HG03039 (cell line): ENCODE data around the gene NABP2.
"Not testable (repeated sequence)": the region's sequence is repeated elsewhere in the genome, so short reads cannot be mapped to it uniquely, and the experiment has no call there.

Source experiments
- ATAC-seq: cut with Tn5 transposase; IDR thresholded peaks from one replicate; pipeline ENCODE4 v1.9.1; 2021; ENCODE audit warnings: mild to moderate bottlenecking, moderate library complexity; ENCODE audit not compliant: unreplicated experiment

Gene NABP2

GRCh38 chr12:56224102-56224701, at the start of gene NABP2:
Gene NABP2 (plus strand): TSS chr12:56224342. CDS start chr12:56224857, 515 bp downstream.
- ATAC-seq = peak; percentile 77

GRCh38 chr12:56178347-56178746, 45.8 kb upstream of the NABP2 start:
- ATAC-seq = no peak

GRCh38 chr12:56186957-56187356, 37.2 kb upstream of the NABP2 start:
- ATAC-seq = no peak

- no peak for ATAC-seq
Observed at GRCh38 chr12:56188131-56188777, 35.9 kb upstream of the NABP2 start.

GRCh38 chr12:56188778-56189098, 35.4 kb upstream of the NABP2 start:
- ATAC-seq = no peak

GRCh38 chr12:56189099-56189917, 34.8 kb upstream of the NABP2 start, which contains the start of gene SMARCC2:
Gene SMARCC2 (minus strand): TSS chr12:56189483. CDS start chr12:56189461, 22 bp downstream.
- peak; percentile 68 for ATAC-seq

- peak; percentile 34 for ATAC-seq
Observed at GRCh38 chr12:56189918-56190694, 34.0 kb upstream of the NABP2 start.

- no peak for ATAC-seq
Observed at GRCh38 chr12:56190695-56191155, 33.4 kb upstream of the NABP2 start.

- ATAC-seq = no peak
Observed at GRCh38 chr12:56192582-56192981, 31.6 kb upstream of the NABP2 start.

GRCh38 chr12:56193025-56193578, 31.0 kb upstream of the NABP2 start:
- no peak for ATAC-seq

GRCh38 chr12:56196818-56197550, 27.2 kb upstream of the NABP2 start:
- ATAC-seq = not testable (repeated sequence)

- no peak for ATAC-seq
Observed at GRCh38 chr12:56197921-56198635, 26.1 kb upstream of the NABP2 start.

GRCh38 chr12:56198836-56199235, 25.3 kb upstream of the NABP2 start:
- no peak for ATAC-seq

- ATAC-seq = no peak
Observed at GRCh38 chr12:56202366-56202765, 21.8 kb upstream of the NABP2 start.

- no peak for ATAC-seq
Observed at GRCh38 chr12:56202838-56203237, 21.3 kb upstream of the NABP2 start.

GRCh38 chr12:56204275-56204674, 19.9 kb upstream of the NABP2 start:
- no peak for ATAC-seq

GRCh38 chr12:56205445-56205844, 18.7 kb upstream of the NABP2 start:
- no peak for ATAC-seq

- ATAC-seq = no peak
Observed at GRCh38 chr12:56206452-56207166, 17.5 kb upstream of the NABP2 start.

GRCh38 chr12:56208006-56208405, 16.1 kb upstream of the NABP2 start:
- no peak for ATAC-seq
